ENCODE data around the gene CRLF2.

DNA sequence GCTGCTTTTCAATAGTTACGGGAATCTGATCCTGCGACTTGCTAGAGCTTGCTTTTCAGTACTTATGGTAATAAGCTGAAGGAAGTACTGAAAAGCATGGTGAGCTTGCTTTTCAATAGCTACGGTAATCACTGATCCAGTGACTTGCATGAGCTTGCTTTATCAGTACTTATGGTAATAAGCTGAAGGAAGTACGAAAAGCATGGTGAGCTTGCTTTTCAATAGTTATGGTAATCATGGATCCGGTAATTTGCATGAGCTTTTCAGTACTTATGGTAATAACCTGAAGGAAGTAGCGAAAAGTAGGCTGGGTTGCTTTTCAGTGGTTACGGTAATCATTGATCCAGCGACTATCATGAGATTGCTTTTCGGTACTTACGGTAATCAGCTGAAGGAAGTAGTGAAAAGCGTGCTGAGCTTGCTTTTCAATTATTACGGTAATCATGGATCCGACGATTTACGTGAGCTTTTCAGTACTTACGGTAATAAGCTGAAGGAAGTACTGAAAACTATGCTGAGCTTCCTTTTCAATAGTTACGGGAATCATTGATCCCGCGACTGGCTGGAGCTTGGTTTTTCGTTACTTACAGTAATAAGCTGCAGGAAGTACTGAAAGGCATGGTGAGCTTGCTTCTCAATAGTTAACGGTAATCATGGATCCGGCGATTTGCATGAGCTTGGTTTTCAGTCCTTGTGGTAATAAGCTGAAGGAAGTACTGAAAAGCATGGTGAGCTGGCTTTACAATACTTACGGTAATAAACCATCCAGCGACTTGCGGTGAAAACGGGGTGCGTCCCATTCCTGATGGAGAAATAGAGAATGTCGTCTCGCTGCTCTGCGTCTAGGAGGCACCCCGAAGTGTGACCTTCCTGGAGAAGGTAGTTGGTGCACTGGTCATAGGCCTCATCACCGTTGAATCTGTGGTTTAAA is 6.5 kb downstream of the CRLF2 start:
- no peak for TF ChIP-seq POLR2AphosphoS5 (IDR thresholded peaks at IDR 0.05)
- no peak for TF ChIP-seq CTCF (IDR thresholded peaks at IDR 0.05 in 8 of 11, conservative IDR thresholded peaks at IDR 0.05 in 3 of 11)
- no peak for TF ChIP-seq POLR2A (IDR thresholded peaks at IDR 0.05)
